Measurements from ENCODE around the gene MAML1.

MAML1 gene

DNA sequence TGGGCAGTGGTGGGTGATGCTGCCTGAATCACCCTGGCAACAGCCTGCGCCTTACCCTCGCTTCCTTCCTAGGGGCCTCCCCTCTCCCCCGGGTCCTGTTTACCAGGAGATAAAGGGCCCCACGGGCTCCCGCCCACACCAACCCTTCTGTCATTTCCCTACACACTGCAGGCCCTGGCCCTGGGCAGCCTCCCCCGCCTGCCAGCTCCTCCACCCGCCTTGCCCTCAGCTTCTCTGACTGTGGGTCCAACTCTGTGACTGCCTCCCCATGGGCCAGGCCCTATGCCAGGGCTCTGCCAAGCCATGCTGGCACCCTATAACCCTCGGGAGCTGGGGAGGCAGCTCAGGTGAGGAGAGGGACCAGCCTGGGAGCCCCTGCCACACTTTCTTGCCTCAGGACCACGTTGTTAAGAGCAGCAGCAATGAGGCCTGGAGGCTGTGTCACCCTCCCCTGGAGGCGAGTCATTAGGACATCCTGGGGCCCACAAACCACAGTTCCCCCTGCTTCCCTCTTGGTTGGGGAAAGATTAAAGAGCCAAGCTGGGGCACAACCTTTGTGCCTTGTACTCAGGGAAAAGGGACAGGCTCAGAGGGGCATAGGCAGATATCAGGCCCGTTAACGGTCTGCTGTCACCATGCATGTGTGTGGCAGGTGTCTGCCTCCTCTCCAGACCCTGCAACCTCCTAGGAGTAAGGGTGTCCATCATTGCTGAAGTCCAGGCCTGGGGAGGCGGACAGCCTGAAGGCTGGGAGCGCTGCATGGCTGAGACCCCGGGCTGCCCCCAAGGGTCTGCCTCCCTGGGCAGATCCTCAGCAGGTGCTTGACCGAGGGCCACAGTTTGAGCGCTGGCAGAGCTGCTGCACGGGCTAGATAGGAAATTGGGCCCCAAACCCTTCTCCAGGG lies 71.3 kb downstream of the MAML1 start:
- H3K36me3 ChIP-seq (ENCODE audit: control insufficient read depth, low read depth, low read length) = peaks cover 10% of the 10 kb centered on the region

GRCh38 chr5:179804555-179804947 lies 71.9 kb downstream of the MAML1 start:
- Histone ChIP-seq H3K36me3 (ENCODE audit: control insufficient read depth, low read depth, low read length) (peaks cover 9% of the 10 kb centered on the region), H3K4me3 (ENCODE audit: low read length) (no peak overlapping the region), H3K9ac (ENCODE audit: low read length) (no peak overlapping the region), H3K4me1 (ENCODE audit: control insufficient read depth, low read depth, low read length) (peaks cover 18% of the 10 kb centered on the region), H3K27ac (ENCODE audit: low read length) (no peak overlapping the region), H3K27me3 (ENCODE audit: control insufficient read depth, insufficient read depth, low read length) (peaks cover 7% of the 10 kb centered on the region), H3K9me3 (ENCODE audit: control insufficient read depth, low read depth, low read length) (no peaks in the 10 kb centered on the region)

More for the DNA sequence above, 71.3 kb downstream of the MAML1 start:
- peaks cover 18% of the 10 kb centered on the region for H3K4me1 ChIP-seq (ENCODE audit: control insufficient read depth, low read depth, low read length)
- H3K27me3 ChIP-seq (ENCODE audit: control insufficient read depth, insufficient read depth, low read length) = peaks cover 7% of the 10 kb centered on the region
- H3K27ac ChIP-seq (ENCODE audit: low read length) = no peak overlapping the region
- no peak overlapping the region for H3K4me3 ChIP-seq (ENCODE audit: low read length)
- H3K9ac ChIP-seq (ENCODE audit: low read length) = no peak overlapping the region
- H3K9me3 ChIP-seq (ENCODE audit: control insufficient read depth, low read depth, low read length) = no peaks in the 10 kb centered on the region

DNA sequence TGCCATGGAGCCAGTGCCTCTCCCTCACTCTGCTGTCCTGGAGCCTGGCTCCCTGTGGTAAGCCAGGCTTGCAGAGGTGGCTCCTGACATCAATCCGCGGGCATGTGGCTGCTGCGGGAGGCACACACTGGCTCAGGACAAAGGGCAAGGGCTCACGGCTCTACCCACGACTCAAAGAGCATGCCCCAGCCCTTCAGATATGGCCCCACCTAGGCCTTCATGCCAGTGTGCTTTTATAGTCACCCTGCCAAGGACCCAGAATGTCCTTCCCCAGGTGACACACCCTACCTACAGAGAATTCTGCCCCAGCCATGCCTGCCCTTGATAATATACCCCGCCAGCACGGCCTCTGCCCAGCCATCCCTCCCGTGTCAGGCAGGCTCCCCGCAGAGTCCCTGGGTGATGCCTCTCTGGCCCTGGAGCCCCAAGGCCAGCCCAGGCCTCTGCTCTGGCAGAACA lies 72.5 kb downstream of the MAML1 start:
- peak overlapping the region; percentile 58 for H3K4me3 ChIP-seq (ENCODE audit: low read length)
- H3K9ac ChIP-seq (ENCODE audit: low read length) = no peak overlapping the region
- H3K27me3 ChIP-seq (ENCODE audit: control insufficient read depth, insufficient read depth, low read length) = peaks cover 7% of the 10 kb centered on the region
- no peaks in the 10 kb centered on the region for H3K9me3 ChIP-seq (ENCODE audit: control insufficient read depth, low read depth, low read length)
- peaks cover 18% of the 10 kb centered on the region for H3K4me1 ChIP-seq (ENCODE audit: control insufficient read depth, low read depth, low read length)
- H3K36me3 ChIP-seq (ENCODE audit: control insufficient read depth, low read depth, low read length) = peaks cover 3% of the 10 kb centered on the region
- H3K27ac ChIP-seq (ENCODE audit: low read length) = no peak overlapping the region

- Histone ChIP-seq H3K36me3 (ENCODE audit: control insufficient read depth, low read depth, low read length) (no peaks in the 10 kb centered on the region), H3K9ac (ENCODE audit: low read length) (no peak overlapping the region), H3K4me1 (ENCODE audit: control insufficient read depth, low read depth, low read length) (peaks cover 18% of the 10 kb centered on the region), H3K27ac (ENCODE audit: low read length) (no peak overlapping the region), H3K27me3 (ENCODE audit: control insufficient read depth, insufficient read depth, low read length) (peaks cover 7% of the 10 kb centered on the region), H3K9me3 (ENCODE audit: control insufficient read depth, low read depth, low read length) (no peaks in the 10 kb centered on the region), H3K4me3 (ENCODE audit: low read length) (peak overlapping the region; percentile 58)
Measured at GRCh38 chr5:179805529-179806249, 73.1 kb downstream of the MAML1 start.

GRCh38 chr5:179806250-179807048 lies 73.8 kb downstream of the MAML1 start, which contains the start of gene MGAT4B:
Gene MGAT4B (minus strand): TSS chr5:179806866. CDS start chr5:179806583, 283 bp downstream.
- peaks cover 7% of the 10 kb centered on the region for H3K27me3 ChIP-seq (ENCODE audit: control insufficient read depth, insufficient read depth, low read length)
- H3K9ac ChIP-seq (ENCODE audit: low read length) = peak within 1 kb of the TSS; percentile 17
- H3K27ac ChIP-seq (ENCODE audit: low read length) = no peak within 1 kb of the TSS
- H3K36me3 ChIP-seq (ENCODE audit: control insufficient read depth, low read depth, low read length) = no peaks in the 10 kb centered on the region
- H3K4me3 ChIP-seq (ENCODE audit: low read length) = peak within 1 kb of the TSS; percentile 58
- peaks cover 18% of the 10 kb centered on the region for H3K4me1 ChIP-seq (ENCODE audit: control insufficient read depth, low read depth, low read length)
- H3K9me3 ChIP-seq (ENCODE audit: control insufficient read depth, low read depth, low read length) = no peaks in the 10 kb centered on the region

DNA sequence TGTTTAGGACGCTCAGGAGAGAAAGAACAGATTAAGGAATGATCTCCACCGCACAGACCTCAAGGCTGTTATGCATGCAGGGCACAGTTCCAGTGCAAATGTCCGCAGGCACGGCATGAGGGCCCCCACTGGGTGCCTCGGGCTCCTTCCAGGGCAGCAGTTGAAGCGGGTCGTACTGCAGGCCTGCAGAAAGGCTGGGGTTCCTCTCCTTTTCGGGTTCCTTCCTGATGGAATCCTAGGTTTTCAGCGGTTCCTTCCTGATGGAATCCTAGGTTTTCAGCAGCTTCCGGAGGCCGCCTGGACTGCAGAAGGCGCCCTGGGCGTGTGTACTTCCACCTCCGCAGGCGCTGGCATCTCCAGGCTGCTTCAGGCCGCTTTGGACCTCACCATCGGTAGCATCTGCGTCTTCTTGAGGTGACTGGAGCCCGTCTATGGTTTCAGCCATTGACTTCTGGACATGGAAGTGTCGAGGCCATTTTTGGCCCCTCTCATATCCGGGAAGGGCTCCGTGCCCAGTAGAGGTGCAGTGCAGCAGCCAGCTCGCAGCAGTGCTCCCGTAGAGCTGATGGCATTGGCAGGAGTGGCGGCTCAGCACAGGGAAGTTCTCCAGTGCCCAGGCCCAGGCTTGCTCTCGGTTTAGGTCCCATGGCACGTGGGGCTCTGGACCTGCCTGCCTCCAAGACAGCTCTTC lies 79.7 kb downstream of the MAML1 start:
- H3K9me3 ChIP-seq (ENCODE audit: control insufficient read depth, low read depth, low read length) = no peaks in the 10 kb centered on the region
- H3K4me1 ChIP-seq (ENCODE audit: control insufficient read depth, low read depth, low read length) = peaks cover 6% of the 10 kb centered on the region
- H3K36me3 ChIP-seq (ENCODE audit: control insufficient read depth, low read depth, low read length) = no peaks in the 10 kb centered on the region
- H3K27ac ChIP-seq (ENCODE audit: low read length) = no peak overlapping the region
- no peak overlapping the region for H3K4me3 ChIP-seq (ENCODE audit: low read length)
- peaks cover 14% of the 10 kb centered on the region for H3K27me3 ChIP-seq (ENCODE audit: control insufficient read depth, insufficient read depth, low read length)
- no peak overlapping the region for H3K9ac ChIP-seq (ENCODE audit: low read length)

DNA sequence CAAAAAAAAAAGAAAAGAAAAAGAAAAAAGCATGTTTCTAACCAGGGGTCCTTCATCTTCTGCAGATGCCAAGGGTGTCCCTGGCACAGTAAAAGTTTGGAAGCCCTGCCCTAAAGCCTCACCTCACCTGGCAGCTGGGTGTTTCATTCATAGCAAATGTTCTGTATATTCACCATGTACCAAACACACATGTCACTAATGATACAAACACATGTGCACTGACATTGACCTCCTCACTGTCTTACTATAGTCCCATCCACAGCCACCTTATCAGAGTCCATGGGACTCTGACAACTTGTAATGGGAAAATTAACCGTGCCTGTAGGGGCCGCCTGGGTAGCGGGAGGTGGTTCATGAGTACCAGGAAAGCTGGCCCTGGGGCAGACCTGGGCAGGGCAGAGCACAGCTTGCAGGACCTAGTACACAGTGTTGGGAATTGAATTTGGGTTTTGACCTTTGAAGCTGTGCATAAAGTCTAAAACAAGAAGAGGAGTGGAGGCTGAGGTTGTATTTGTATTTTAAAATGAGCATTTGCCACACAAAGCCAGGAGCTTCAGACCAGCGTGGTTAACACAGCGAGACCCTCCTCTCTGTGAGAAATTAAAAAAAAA lies 80.5 kb downstream of the MAML1 start:
- H3K4me3 ChIP-seq (ENCODE audit: low read length) = no peak overlapping the region
- peaks cover 6% of the 10 kb centered on the region for H3K4me1 ChIP-seq (ENCODE audit: control insufficient read depth, low read depth, low read length)
- H3K9me3 ChIP-seq (ENCODE audit: control insufficient read depth, low read depth, low read length) = no peaks in the 10 kb centered on the region
- no peaks in the 10 kb centered on the region for H3K36me3 ChIP-seq (ENCODE audit: control insufficient read depth, low read depth, low read length)
- no peak overlapping the region for H3K27ac ChIP-seq (ENCODE audit: low read length)
- H3K9ac ChIP-seq (ENCODE audit: low read length) = no peak overlapping the region
- H3K27me3 ChIP-seq (ENCODE audit: control insufficient read depth, insufficient read depth, low read length) = peaks cover 22% of the 10 kb centered on the region

- H3K36me3 ChIP-seq (ENCODE audit: control insufficient read depth, low read depth, low read length) = no peaks in the 10 kb centered on the region
- H3K9ac ChIP-seq (ENCODE audit: low read length) = no peak overlapping the region
- H3K4me1 ChIP-seq (ENCODE audit: control insufficient read depth, low read depth, low read length) = peaks cover 11% of the 10 kb centered on the region
- H3K27me3 ChIP-seq (ENCODE audit: control insufficient read depth, insufficient read depth, low read length) = peaks cover 22% of the 10 kb centered on the region
- H3K4me3 ChIP-seq (ENCODE audit: low read length) = no peak overlapping the region
- H3K27ac ChIP-seq (ENCODE audit: low read length) = no peak overlapping the region
- no peaks in the 10 kb centered on the region for H3K9me3 ChIP-seq (ENCODE audit: control insufficient read depth, low read depth, low read length)
Measured at GRCh38 chr5:179814090-179814489, 81.5 kb downstream of the MAML1 start.

DNA sequence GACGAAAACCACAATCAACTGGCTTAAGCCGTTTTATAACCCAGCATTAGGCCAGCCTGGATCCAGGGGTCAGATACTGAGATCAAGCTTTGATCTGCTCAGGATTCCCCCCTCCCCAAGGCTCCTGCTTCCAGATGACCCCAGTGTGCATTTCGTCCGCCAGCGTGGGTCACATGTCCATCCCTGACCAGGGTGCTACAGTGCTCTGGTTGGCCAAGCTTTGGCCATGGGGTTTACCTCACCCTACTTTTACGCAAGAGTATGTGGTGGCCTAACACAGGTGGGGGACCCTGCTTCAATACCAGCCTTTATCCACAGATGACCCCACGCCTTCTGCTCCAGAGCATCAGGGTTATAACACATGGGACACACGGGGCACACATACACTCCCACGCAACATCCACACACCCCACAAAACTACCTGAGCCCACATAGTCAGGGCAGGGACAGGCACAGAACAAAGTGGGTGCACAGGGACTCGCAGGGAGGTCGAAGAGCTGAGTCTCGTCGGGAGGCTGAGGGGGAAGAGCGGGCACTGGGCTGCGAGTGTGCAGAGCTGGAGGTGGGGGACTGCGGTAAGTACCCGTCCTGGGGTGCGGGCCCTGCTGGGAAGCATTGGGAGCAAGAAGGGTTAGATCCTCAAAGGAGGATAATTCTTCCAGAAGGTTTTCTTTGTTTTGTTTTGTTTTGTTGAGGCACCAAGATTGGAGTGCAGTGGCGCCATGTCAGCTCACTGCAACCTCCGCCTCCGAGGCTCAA lies 83.0 kb downstream of the MAML1 start:
- Histone ChIP-seq H3K9me3 (ENCODE audit: control insufficient read depth, low read depth, low read length) (no peaks in the 10 kb centered on the region), H3K36me3 (ENCODE audit: control insufficient read depth, low read depth, low read length) (no peaks in the 10 kb centered on the region), H3K27ac (ENCODE audit: low read length) (no peak overlapping the region), H3K27me3 (ENCODE audit: control insufficient read depth, insufficient read depth, low read length) (peaks cover 25% of the 10 kb centered on the region), H3K4me1 (ENCODE audit: control insufficient read depth, low read depth, low read length) (peaks cover 24% of the 10 kb centered on the region), H3K4me3 (ENCODE audit: low read length) (no peak overlapping the region), H3K9ac (ENCODE audit: low read length) (no peak overlapping the region)

GRCh38 chr5:179816401-179816795 lies 83.8 kb downstream of the MAML1 start:
- H3K27ac ChIP-seq (ENCODE audit: low read length) = no peak overlapping the region
- H3K4me3 ChIP-seq (ENCODE audit: low read length) = peak overlapping the region; percentile 46
- no peak overlapping the region for H3K9ac ChIP-seq (ENCODE audit: low read length)
- H3K36me3 ChIP-seq (ENCODE audit: control insufficient read depth, low read depth, low read length) = no peaks in the 10 kb centered on the region
- no peaks in the 10 kb centered on the region for H3K9me3 ChIP-seq (ENCODE audit: control insufficient read depth, low read depth, low read length)
- H3K27me3 ChIP-seq (ENCODE audit: control insufficient read depth, insufficient read depth, low read length) = peaks cover 25% of the 10 kb centered on the region
- peaks cover 24% of the 10 kb centered on the region for H3K4me1 ChIP-seq (ENCODE audit: control insufficient read depth, low read depth, low read length)

All from iPS-18a (cell line).